NB4 (cell line): ENCODE measurements around the gene AXIN2.

Experiments used
- CTCF ChIP-seq: IDR thresholded peaks from one replicate; pipeline ENCODE4 v1.5.1; 2012; ENCODE audit warnings: low read depth, low read length
- MYC ChIP-seq: IDR thresholded peaks from 2 replicates; pipeline ENCODE4 v1.6.1; 2011; ENCODE audit warnings: low read depth, low read length
- POLR2A ChIP-seq: IDR thresholded peaks from 2 replicates; pipeline ENCODE4 v1.6.1; 2011; ENCODE audit warnings: mild to moderate bottlenecking; ENCODE audit not compliant: insufficient read length; ENCODE audit errors: extremely low read depth
- TF ChIP-seq, protein P1 (sequence below): IDR thresholded peaks from 2 replicates; pipeline ENCODE4 v1.6.1; 2011; ENCODE audit warnings: low read depth, low read length

DNA sequence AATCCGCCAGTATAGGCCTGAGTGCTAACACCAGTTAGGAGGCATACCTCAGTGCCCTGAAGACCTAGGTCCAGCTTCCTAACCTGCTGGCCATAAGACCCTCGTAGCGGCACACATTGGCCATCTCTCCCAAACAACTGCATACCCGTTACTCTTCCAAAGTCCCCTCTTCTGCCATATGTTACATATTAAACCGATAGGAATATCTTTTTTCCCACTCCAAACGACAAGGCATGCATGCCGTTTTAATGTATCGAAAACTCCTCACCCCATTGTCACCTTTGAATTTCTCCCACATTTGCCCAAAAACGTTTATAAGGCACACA lies 721 bp upstream of the AXIN2 start:
- no peak for TF ChIP-seq CTCF
- no peak for TF ChIP-seq MYC
- no peak for TF ChIP-seq POLR2A
- TF ChIP-seq, protein P1, sequence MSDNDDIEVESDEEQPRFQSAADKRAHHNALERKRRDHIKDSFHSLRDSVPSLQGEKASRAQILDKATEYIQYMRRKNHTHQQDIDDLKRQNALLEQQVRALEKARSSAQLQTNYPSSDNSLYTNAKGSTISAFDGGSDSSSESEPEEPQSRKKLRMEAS, result no peak
